Heart right ventricle (tissue), 16 donors: Measurements from ENCODE around the gene CAPN9. TPM values are rescaled to one million over a fixed set of nuclear protein-coding genes. Genes with fewer than 3 reads are reported as not detected.

Source experiments
- ATAC-seq, 8 donors: fragments of 200-7000 bp; cut with Tn5 transposase; one replicate each; pipeline ENCODE4 v1.9.1; 2020; ENCODE audit warnings: mild to moderate bottlenecking in 8 of 8, moderate library complexity in 8 of 8, moderate number of reproducible peaks in 1 of 8
- DNase-seq, 2 donors: peaks; one replicate each; pipeline ENCODE4 v3.0.0-alpha.2; 2020
- H3K27ac ChIP-seq, 10 donors: fragments of 200-600 bp; sonication (generic) in 2 of 10; one replicate each; pipeline versions ENCODE4 v1.5.0 to v1.8.0; 2020 to 2022; ENCODE audit warnings: mild to moderate bottlenecking in 3 of 10
- H3K27me3 ChIP-seq, 7 donors: fragments of 200-600 bp; one replicate each; pipeline ENCODE4 v1.8.0; 2021 to 2022; ENCODE audit warnings: mild to moderate bottlenecking in 2 of 7
- H3K36me3 ChIP-seq, 9 donors: fragments of 200-600 bp; sonication (generic) in 1 of 9; one replicate each; pipeline versions ENCODE4 v1.5.0 to v1.8.0; 2020 to 2022; ENCODE audit warnings: mild to moderate bottlenecking in 2 of 9
- H3K4me1 ChIP-seq, 9 donors: fragments of 200-600 bp; sonication (generic) in 1 of 9; one replicate each; pipeline versions ENCODE4 v1.5.0 to v1.8.0; 2020 to 2022; ENCODE audit warnings: mild to moderate bottlenecking in 4 of 9
- H3K4me3 ChIP-seq, 10 donors: fragments of 200-600 bp; sonication (generic) in 2 of 10; one replicate each; pipeline versions ENCODE4 v1.5.0 to v1.8.0; 2020 to 2022; ENCODE audit warnings: mild to moderate bottlenecking in 7 of 10, moderate library complexity in 2 of 10
- H3K9me3 ChIP-seq, 11 donors: fragments of 200-600 bp in 10 of 11; sonication (generic) in 2 of 11; one replicate each; pipeline versions ENCODE4 v1.5.0 to v1.8.0; 2013 to 2022; ENCODE audit warnings: mild to moderate bottlenecking in 2 of 11, control low read depth in 1 of 11, moderate library complexity in 1 of 11
- WGBS, 2 donors: extraction: QIAGEN DNeasy Blood & Tissue Kit; methylation state at CpG; one replicate each; pipeline ENCODE4 v1.1.7; 2013; ENCODE audit warnings: inconsistent platforms in 1 of 2; 5-methylcytosine and 5-hydroxymethylcytosine counted together
- intact Hi-C, 10 donors: fragments of 100-400 bp; cut with DNase I; formaldehyde crosslinking; loops; one replicate each; pipeline versions ENCODE4 v1.11.1 to v1.14.2; 2022
- polyA plus RNA-seq, 2 donors: library from polyadenylated mRNA; stranded (reverse); fragments of 200-250 nt; gene quantifications; one replicate each; pipeline ENCODE4 v1.2.3, GENCODE V29; 2013
- total RNA-seq, 10 donors: library from RNA; stranded (reverse); fragmentation: NEBNext Ultra II Directional in 3 of 10; extraction: Animal tissue kit (Norgen Biotek cat#: 25700) in 3 of 10; gene quantifications; one replicate each; pipeline versions ENCODE4 v1.2.1 to v1.2.4, GENCODE V29; 2021 to 2023
- TF ChIP-seq, protein P1 (sequence below), 9 donors: fragments of 200-600 bp; sonication (generic) in 2 of 9; IDR thresholded peaks; one replicate each; pipeline versions ENCODE4 v1.5.0 to v1.8.0; 2021 to 2022; ENCODE audit warnings: antibody characterized with exemption in 9 of 9, mild to moderate bottlenecking in 5 of 9, moderate library complexity in 1 of 9
- donor health status: Arrhythmogenic right ventricular cardiomyopathy.
- donor health status: ischemic (EF 13 %, LVEDD 7.1; RV severe dilation, severe dysfunction).
- donor health status: healthy with polysubstance abuse.
- donor health status: DM: no; HTN: yes; CAD: no.
- donor health status: DM: no; HTN: no; CAD: no.
- donor health status: ischemic (EF 25% LVEDD 6.9; RV normal size, moderate dysfunction).
- donor health status: ischemic (EF 25% LVEDD 5.7; RV mildly dilated, moderate dysfunction).
- donor health status: healthy.
- donor health status: DM: yes; HTN: yes; CAD: no.
- donor health status: Ischemic cardiomyopathy.
- donor health status: ischemic (EF 35%, LVEDD 5.7; RV mildly dilated, moderate dysfunction).
- donor health status: nonischemic (EF 11% LVEDD 7.7; RV severe dilation, severe dysfunction).
- donor health status: DM: yes; HTN: yes; CAD: no.
- donor health status: PGD.
- donor health status: ischemic (EF 29% LVEDD 5.4; RV normal size, mild dysfunction).
- donor health status: nonischemic (EF 23%, LVEDD 6.1; RV moderate dilation, normal function).

Gene CAPN9
- total and polyA plus RNA-seq, 12 donors, result 0.22 to 0.25 (median 0.24) TPM; not detected in 9

- no peaks in the 10 kb centered on the region for H3K4me1 ChIP-seq
- H3K27ac ChIP-seq, result no peak overlapping the region
- H3K36me3 ChIP-seq, result no peaks in the 10 kb centered on the region
- no peaks in the 10 kb centered on the region for H3K27me3 ChIP-seq
- WGBS, 2 donors, result 91 to 92% methylated on average over 5 of the region's 5 CpGs
- ATAC-seq (no peak), DNase-seq (no peak)
- intact Hi-C loops, result loop anchor here (1.0 to 10.0 kb wide), 7 partner anchors 118 to 419 kb away; no protein-coding TSS in a partner anchor
- H3K4me3 ChIP-seq, result no peak overlapping the region
- H3K9me3 ChIP-seq, result no peaks in the 10 kb centered on the region
- TF ChIP-seq, protein P1, sequence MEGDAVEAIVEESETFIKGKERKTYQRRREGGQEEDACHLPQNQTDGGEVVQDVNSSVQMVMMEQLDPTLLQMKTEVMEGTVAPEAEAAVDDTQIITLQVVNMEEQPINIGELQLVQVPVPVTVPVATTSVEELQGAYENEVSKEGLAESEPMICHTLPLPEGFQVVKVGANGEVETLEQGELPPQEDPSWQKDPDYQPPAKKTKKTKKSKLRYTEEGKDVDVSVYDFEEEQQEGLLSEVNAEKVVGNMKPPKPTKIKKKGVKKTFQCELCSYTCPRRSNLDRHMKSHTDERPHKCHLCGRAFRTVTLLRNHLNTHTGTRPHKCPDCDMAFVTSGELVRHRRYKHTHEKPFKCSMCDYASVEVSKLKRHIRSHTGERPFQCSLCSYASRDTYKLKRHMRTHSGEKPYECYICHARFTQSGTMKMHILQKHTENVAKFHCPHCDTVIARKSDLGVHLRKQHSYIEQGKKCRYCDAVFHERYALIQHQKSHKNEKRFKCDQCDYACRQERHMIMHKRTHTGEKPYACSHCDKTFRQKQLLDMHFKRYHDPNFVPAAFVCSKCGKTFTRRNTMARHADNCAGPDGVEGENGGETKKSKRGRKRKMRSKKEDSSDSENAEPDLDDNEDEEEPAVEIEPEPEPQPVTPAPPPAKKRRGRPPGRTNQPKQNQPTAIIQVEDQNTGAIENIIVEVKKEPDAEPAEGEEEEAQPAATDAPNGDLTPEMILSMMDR (IDR thresholded peaks at IDR 0.05), result no peak
These were observed 51.3 kb downstream of the CAPN9 start for GRCh38 chr1:230798491-230798890.

DNA sequence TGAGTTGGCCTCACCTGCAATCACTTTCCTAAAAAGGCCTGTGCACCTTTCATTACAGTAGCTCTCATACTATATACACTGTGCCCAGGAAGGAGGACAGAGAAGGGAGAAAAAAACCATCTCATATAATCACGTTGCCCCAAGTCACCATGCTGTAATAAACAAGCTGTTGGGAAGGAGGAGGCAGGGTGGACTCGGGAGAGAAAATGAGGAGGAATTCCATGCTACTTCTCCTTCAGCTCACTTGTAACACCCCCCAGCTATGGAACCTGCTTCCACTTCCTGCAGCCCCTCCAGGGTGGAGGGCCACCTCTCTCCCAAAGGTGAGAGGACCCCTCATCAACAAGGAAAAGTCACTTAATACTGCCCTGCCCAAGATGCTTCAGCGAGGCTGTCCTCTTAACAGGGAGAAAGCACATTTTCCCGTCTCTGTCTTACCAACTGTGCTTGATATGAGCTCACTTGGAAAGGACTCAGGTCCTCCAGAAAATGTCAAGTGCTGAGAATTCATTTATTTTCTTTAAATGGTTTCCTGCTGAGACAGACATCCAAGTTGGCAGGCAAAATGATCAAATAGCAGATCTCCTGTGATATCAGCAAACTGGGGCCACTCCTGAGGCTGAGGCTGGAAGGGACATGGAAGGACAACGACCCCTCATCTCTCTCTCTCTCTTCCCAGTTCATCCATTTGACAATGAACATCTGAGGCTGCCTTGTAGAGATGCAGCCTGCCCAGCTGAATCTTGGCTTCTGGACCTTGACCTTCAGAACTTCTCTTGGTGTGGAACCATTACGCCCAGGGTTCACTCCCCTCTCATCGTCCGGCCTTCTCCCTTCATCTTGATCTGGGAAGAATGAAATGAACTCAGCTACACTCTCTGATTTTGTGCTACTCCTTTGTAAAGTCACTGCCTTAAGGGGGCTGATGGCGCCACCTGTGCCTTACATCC lies 54.0 kb downstream of the CAPN9 start:
- intact Hi-C loops, result loop anchor here in 2 of 10 donors (2.0 to 10.0 kb wide), 2 partner anchors 110 to 184 kb away; no protein-coding TSS in a partner anchor
- Histone ChIP-seq H3K27ac (no peak overlapping the region), H3K4me1 (no peaks in the 10 kb centered on the region), H3K36me3 (no peaks in the 10 kb centered on the region), H3K9me3 (no peaks in the 10 kb centered on the region), H3K4me3 (no peak overlapping the region), H3K27me3 (no peaks in the 10 kb centered on the region)
- ATAC-seq, result no peak
- TF ChIP-seq, protein P1 (IDR thresholded peaks at IDR 0.05), result no peak
- DNase-seq, result no peak
- 85 to 92% methylated on average over 9 of the region's 9 CpGs for WGBS, 2 donors

DNA sequence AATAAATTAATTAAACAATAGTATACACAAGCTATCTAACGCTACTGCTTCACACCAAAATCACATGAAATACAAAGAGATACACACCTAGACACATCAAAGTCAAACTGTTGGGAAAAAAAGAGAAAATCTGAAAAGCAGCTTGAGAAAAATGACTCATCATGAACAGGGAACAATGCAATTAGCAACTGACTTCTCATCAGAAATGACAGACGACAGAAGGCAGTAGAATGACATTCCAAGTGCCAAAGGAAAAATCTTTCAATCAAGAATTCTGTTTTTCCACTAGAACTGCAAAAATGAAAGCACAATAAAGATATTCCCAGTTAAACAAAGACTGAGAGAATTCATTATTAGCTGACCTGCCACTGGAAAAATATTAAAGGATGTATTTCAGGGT lies 57.2 kb downstream of the CAPN9 start:
- intact Hi-C loops, result loop anchor here in 1 of 10 donors (10.0 kb wide), 1 partner anchor 180 kb away; no protein-coding TSS in a partner anchor
- WGBS, 2 donors, result 76 to 77% methylated on average over 2 of the region's 2 CpGs
- TF ChIP-seq, protein P1 (IDR thresholded peaks at IDR 0.05), result no peak

DNA sequence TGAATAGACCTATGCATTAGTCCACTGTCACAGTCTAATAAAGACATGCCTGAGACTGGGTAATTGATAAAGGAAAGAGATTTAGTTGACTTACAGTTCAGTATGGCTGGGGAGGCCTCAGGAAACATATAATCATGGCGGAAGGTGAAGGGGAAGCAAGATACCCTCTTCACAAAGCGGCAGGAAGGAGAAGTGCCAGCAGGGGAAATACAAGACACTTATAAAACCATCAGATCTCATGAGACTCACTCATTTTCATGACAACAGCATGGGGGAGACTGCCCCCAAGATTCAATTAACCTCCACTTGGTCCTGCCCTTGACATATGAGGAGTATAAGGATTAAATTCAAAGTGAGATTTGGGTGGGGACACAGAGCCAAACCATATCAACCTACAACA lies 59.4 kb downstream of the CAPN9 start:
- Histone ChIP-seq H3K4me3 (no peak overlapping the region), H3K4me1 (peaks cover 0 to 36% (median 10%) of the 10 kb centered on the region in 9 donors), H3K27me3 (no peaks in the 10 kb centered on the region), H3K27ac (peak overlapping the region in 7 of 10 donors; percentile 32 to 74 (median 50)), H3K9me3 (peaks cover 0 to under 1% (median 0%) of the 10 kb centered on the region in 11 donors), H3K36me3 (no peaks in the 10 kb centered on the region)
- ATAC-seq (no peak), DNase-seq (no peak)
- intact Hi-C loops, result loop anchor here in 4 of 10 donors (5.0 to 10.0 kb wide), 3 partner anchors 56 to 178 kb away; partner anchors contain the start of gene C1orf198 (in 3 of the 4)
- TF ChIP-seq, protein P1 (IDR thresholded peaks at IDR 0.05), result no peak
- WGBS, 2 donors, result 48 to 92% methylated on average over 2 of the region's 2 CpGs

More for the DNA sequence above, 57.2 kb downstream of the CAPN9 start:
- no peak overlapping the region for H3K27ac ChIP-seq
- H3K4me1 ChIP-seq, result peaks cover 0 to 28% (median 10%) of the 10 kb centered on the region in 9 donors
- H3K36me3 ChIP-seq, result no peaks in the 10 kb centered on the region
- no peak for ATAC-seq
- H3K4me3 ChIP-seq, result no peak overlapping the region
- no peaks in the 10 kb centered on the region for H3K27me3 ChIP-seq
- no peaks in the 10 kb centered on the region for H3K9me3 ChIP-seq
- DNase-seq, result no peak
